NT2/D1 (cell line): Measurements from ENCODE around the gene KCNK13.

Experiments
- DNase-seq: peaks from one replicate; pipeline ENCODE4 v3.0.0-alpha.2; 2011; ENCODE audit warnings: low read depth, low spot score
- H3K27me3 ChIP-seq: 2 replicates; pipeline ENCODE4 v1.6.0; 2011; ENCODE audit warnings: mild to moderate bottlenecking; ENCODE audit not compliant: insufficient read length, insufficient read depth
- H3K36me3 ChIP-seq: 2 replicates; pipeline ENCODE4 v1.6.1; 2011; ENCODE audit warnings: mild to moderate bottlenecking, low read length, mixed read lengths; ENCODE audit not compliant: insufficient read depth, insufficient read length
- H3K4me1 ChIP-seq: 2 replicates; pipeline ENCODE4 v1.5.1; 2011; ENCODE audit not compliant: insufficient read depth, insufficient read length
- H3K4me3 ChIP-seq: 2 replicates; pipeline ENCODE4 v1.5.1; 2011; ENCODE audit warnings: low read depth; ENCODE audit not compliant: insufficient read length
- H3K9ac ChIP-seq: 2 replicates; pipeline ENCODE4 v1.6.0; 2011; ENCODE audit warnings: low read depth; ENCODE audit not compliant: insufficient read length
- H3K9me3 ChIP-seq: 2 replicates; pipeline ENCODE4 v1.5.1; 2011; ENCODE audit warnings: mild to moderate bottlenecking, low read length; ENCODE audit not compliant: insufficient read depth
- SUZ12 ChIP-seq: IDR thresholded peaks from 2 replicates; pipeline ENCODE4 v1.6.1; 2011; ENCODE audit not compliant: insufficient read length, insufficient read depth; ENCODE audit errors: extremely low read depth
- YY1 ChIP-seq: IDR thresholded peaks from 2 replicates; pipeline ENCODE4 v1.6.1; 2011; ENCODE audit not compliant: insufficient read length, insufficient read depth
- ZNF274 ChIP-seq: IDR thresholded peaks from 2 replicates; pipeline ENCODE4 v1.6.1; 2011; ENCODE audit warnings: mild to moderate bottlenecking, low read depth, low read length

The KCNK13 gene

DNA sequence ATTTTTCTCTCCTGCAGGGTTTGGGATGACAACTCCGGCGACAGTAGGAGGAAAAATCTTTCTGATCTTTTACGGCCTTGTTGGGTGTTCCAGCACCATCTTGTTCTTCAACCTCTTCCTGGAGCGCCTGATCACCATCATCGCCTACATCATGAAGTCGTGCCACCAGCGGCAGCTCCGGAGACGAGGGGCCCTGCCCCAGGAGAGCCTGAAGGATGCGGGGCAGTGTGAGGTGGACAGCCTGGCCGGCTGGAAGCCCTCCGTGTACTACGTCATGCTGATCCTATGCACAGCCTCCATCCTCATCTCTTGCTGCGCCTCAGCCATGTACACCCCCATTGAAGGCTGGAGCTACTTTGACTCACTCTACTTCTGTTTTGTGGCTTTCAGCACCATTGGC, 122.3 kb downstream of the KCNK13 start:
- H3K9ac ChIP-seq, result no peak overlapping the region
- no peaks in the 10 kb centered on the region for H3K4me1 ChIP-seq
- no peak overlapping the region for H3K4me3 ChIP-seq
- TF ChIP-seq YY1, result no peak
- no peak for TF ChIP-seq SUZ12
- no peak for TF ChIP-seq ZNF274
- H3K27me3 ChIP-seq, result peaks cover 3% of the 10 kb centered on the region
- DNase-seq, result no peak
- no peaks in the 10 kb centered on the region for H3K36me3 ChIP-seq
- H3K9me3 ChIP-seq, result no peaks in the 10 kb centered on the region

DNA sequence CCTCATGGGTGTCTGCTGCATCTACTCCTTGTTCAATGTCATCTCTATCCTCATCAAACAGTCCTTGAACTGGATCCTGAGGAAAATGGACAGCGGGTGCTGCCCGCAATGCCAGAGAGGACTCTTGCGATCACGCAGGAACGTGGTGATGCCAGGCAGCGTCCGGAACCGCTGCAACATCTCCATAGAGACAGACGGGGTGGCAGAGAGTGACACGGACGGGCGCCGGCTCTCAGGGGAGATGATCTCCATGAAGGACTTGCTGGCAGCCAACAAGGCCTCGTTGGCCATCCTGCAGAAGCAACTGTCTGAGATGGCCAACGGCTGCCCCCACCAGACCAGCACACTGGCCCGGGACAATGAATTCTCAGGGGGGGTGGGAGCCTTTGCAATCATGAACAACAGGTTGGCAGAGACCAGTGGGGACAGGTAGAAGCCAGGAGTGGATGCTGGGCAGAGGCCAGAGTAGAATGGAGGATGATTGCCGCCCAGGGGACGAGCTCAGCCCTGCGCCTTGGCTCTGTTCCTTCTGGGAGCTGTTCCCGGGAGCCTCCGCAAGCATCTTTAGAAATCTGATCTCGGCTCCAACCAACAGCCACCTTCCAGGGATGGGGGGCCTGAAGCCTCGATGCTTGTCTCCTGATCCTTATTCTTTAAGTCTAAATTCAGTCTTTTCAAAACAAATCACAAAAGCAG, 122.9 kb downstream of the KCNK13 start:
- H3K27me3 ChIP-seq, result peaks cover 3% of the 10 kb centered on the region
- H3K36me3 ChIP-seq, result no peaks in the 10 kb centered on the region
- H3K9ac ChIP-seq, result no peak overlapping the region

DNA sequence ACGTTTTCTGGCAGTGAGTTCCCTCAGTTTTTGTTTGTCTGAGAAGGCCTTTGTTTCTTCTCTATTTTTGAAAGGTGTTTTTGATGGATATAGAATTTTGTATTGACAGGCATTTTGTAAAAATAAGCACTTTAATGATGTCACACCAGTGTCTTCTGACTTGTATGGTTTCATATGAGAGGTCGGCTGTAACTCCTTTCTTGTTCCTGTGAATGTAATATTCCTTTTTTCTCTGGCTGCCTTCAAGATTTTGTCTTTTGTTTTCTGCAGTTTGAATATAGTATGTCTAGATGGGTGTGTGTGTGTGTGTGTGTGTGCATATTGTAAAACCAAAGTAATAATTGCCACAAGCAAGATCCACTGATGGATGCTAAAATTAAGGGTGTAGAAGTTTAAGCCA, 126.8 kb downstream of the KCNK13 start:
- TF ChIP-seq YY1 (no peak), SUZ12 (no peak), ZNF274 (no peak)
- Histone ChIP-seq H3K36me3 (no peaks in the 10 kb centered on the region), H3K9ac (no peak overlapping the region), H3K4me3 (no peak overlapping the region), H3K9me3 (no peaks in the 10 kb centered on the region), H3K27me3 (no peaks in the 10 kb centered on the region), H3K4me1 (no peaks in the 10 kb centered on the region)
- DNase-seq, result no peak

More for the DNA sequence above, 122.9 kb downstream of the KCNK13 start:
- Histone ChIP-seq H3K4me1 (no peaks in the 10 kb centered on the region), H3K9me3 (no peaks in the 10 kb centered on the region), H3K4me3 (no peak overlapping the region)
- no peak for DNase-seq
- TF ChIP-seq SUZ12 (no peak), YY1 (no peak)

DNA sequence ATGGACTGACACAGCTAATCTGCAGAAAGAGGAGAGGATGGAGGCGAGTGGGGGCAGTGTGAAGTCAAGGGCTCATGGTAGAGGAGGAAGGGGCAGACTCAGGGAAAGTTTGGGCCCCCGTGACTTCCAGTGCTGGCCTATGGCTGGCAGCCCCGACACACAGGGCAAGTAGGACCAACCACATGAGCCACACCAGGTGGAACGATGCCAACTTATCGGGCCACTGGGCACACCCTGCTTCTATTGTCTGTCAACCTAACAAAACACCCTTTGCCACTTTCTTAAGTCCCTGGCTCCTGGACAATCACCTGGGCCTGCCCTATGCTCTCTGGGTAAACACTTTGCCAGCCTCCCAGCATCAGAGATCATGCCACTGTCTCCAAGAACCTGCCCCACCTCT, 129.4 kb downstream of the KCNK13 start:
- no peaks in the 10 kb centered on the region for H3K27me3 ChIP-seq
- H3K9me3 ChIP-seq, result no peaks in the 10 kb centered on the region
- H3K9ac ChIP-seq, result no peak overlapping the region
- no peak for DNase-seq
- no peaks in the 10 kb centered on the region for H3K4me1 ChIP-seq
- TF ChIP-seq ZNF274, result no peak
- TF ChIP-seq YY1, result no peak
- TF ChIP-seq SUZ12, result no peak
- H3K4me3 ChIP-seq, result no peak overlapping the region
- no peaks in the 10 kb centered on the region for H3K36me3 ChIP-seq

DNA sequence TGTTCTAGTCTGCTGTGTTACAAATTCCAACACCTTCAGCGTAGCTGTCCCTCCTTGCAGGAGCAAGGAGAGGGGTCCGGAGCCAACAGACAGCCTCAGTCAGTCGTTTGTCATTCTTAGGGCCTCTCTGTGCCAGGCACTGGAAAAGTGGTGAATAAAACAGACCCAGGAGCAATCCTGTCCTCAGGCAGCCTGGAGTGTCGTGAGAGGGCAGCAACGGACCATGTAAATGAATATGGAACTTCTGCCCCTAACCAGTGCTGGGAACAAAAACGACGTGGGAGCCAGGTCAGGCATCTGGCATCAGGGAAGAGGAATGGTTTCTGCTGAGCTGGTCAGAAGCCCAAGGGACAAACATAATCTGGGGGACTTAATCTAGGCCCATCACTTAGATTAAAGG, 129.8 kb downstream of the KCNK13 start:
- H3K9me3 ChIP-seq, result no peaks in the 10 kb centered on the region
- no peak for TF ChIP-seq YY1
- no peak for TF ChIP-seq ZNF274
- no peak for TF ChIP-seq SUZ12
- no peaks in the 10 kb centered on the region for H3K27me3 ChIP-seq
- no peak for DNase-seq
- no peaks in the 10 kb centered on the region for H3K36me3 ChIP-seq
- H3K4me3 ChIP-seq, result no peak overlapping the region
- no peaks in the 10 kb centered on the region for H3K4me1 ChIP-seq
- H3K9ac ChIP-seq, result no peak overlapping the region

DNA sequence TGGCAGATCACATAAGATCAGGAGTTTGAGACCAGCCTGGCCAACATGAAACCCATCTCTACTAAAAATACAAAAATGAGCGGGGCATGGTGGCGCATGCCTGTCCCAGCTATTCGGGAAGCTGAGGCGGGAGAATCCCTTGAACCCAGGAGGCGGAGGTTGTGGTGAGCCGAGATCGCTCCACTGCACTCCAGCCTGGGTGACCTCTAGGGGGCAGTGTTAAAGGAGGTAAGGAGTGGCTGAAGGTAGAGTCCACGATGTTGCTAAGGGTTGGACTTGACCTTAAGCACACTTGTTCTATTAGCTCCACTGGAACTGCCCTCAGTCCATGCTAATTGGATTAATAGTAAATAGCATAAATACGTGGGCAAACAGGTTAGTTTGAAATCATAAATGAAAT, 132.1 kb downstream of the KCNK13 start:
- no peaks in the 10 kb centered on the region for H3K27me3 ChIP-seq
- DNase-seq, result no peak
- no peak overlapping the region for H3K9ac ChIP-seq
- H3K36me3 ChIP-seq, result no peaks in the 10 kb centered on the region
- H3K4me3 ChIP-seq, result no peak overlapping the region
- H3K9me3 ChIP-seq, result no peaks in the 10 kb centered on the region
- no peak for TF ChIP-seq YY1
- TF ChIP-seq SUZ12, result no peak
- no peak for TF ChIP-seq ZNF274
- no peaks in the 10 kb centered on the region for H3K4me1 ChIP-seq

DNA sequence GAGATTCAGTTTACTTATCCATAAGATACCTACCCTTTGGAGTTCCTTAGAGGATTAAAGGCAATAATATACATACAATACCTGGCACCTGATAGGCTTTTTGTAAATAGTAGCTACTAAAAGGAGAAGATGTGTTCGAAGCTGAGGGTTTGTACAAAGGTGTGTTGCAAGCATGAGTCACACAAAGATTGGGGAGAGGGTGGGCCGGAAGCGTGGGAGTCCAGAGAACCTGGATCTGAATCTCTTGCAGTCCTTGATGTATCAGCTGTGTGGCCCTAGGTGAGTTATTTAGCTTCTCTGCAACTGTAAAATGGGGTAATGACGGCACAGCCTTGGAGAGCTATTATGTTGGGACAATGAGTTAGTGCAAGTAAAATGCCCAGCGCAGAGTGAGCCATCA, 132.9 kb downstream of the KCNK13 start:
- TF ChIP-seq ZNF274, result no peak
- no peak for TF ChIP-seq SUZ12
- TF ChIP-seq YY1, result no peak
- no peaks in the 10 kb centered on the region for H3K4me1 ChIP-seq
- DNase-seq, result no peak
- no peaks in the 10 kb centered on the region for H3K27me3 ChIP-seq
- no peak overlapping the region for H3K9ac ChIP-seq
- H3K36me3 ChIP-seq, result no peaks in the 10 kb centered on the region
- no peaks in the 10 kb centered on the region for H3K9me3 ChIP-seq
- H3K4me3 ChIP-seq, result no peak overlapping the region
